PC-3 (cell line): ENCODE data around the gene HGS. TPM values are rescaled to one million over a fixed set of nuclear protein-coding genes. Genes with fewer than 3 reads are reported as not detected.

Experiments used
- ATAC-seq: fragments of 200-7000 bp; cut with Tn5 transposase; 2 replicates; pipeline ENCODE4 v1.9.1; 2020; ENCODE audit warnings: mild to moderate bottlenecking, moderate library complexity
- BruUV-seq: library from RNA; stranded (reverse); fragments of 400-500 nt; replicated peaks from 2 replicates; lab custom pipeline; 2021; lab: Mats Ljungman, UMichigan
- CTCF ChIA-PET: fragments of 300-600 bp; sonication (Branson Sonifier 250); formaldehyde crosslinking; loops from one replicate; lab custom pipeline; 2022; ENCODE audit warnings: antibody characterized with exemption; lab: Charles Lee
- POLR2A ChIA-PET: fragments of 300-600 bp; sonication (Branson Sonifier 250); formaldehyde crosslinking; loops from one replicate; lab custom pipeline; 2022; ENCODE audit warnings: antibody characterized with exemption; ENCODE audit not compliant: unreplicated experiment; lab: Charles Lee
- DNase-seq: peaks from one replicate; pipeline ENCODE4 v3.0.0-alpha.2; 2015
- H2AFZ ChIP-seq: fragments of 300-600 bp; sonication (generic); 2 replicates; pipeline ENCODE4 v1.6.0; 2016; ENCODE audit warnings: antibody characterized with exemption, low read length
- H3F3A ChIP-seq: fragments of 300-600 bp; sonication (generic); one replicate; pipeline ENCODE4 v1.6.0; 2017; ENCODE audit warnings: antibody characterized with exemption, low read length, control low read depth, mild to moderate bottlenecking; ENCODE audit not compliant: unreplicated experiment
- H3K27ac ChIP-seq: fragments of 300-600 bp; sonication (generic); 2 replicates; pipeline ENCODE4 v1.5.1; 2016; ENCODE audit warnings: mild to moderate bottlenecking, low read length
- H3K27me3 ChIP-seq: fragments of 300-600 bp; sonication (generic); 2 replicates; pipeline ENCODE4 v1.6.1; 2016; ENCODE audit warnings: low read length, mixed read lengths
- H3K36me3 ChIP-seq: fragments of 300-600 bp; sonication (generic); 2 replicates; pipeline ENCODE4 v1.6.1; 2016; ENCODE audit warnings: low read depth, mixed run types, low read length, mixed read lengths
- H3K4me1 ChIP-seq: fragments of 300-600 bp; sonication (generic); 2 replicates; pipeline ENCODE4 v1.5.1; 2016; ENCODE audit warnings: low read length; ENCODE audit not compliant: insufficient read depth
- H3K4me2 ChIP-seq: fragments of 300-600 bp; sonication (generic); 2 replicates; pipeline ENCODE4 v1.6.0; 2016; ENCODE audit warnings: low read length
- H3K4me3 ChIP-seq: fragments of 300-600 bp; sonication (generic); 2 replicates; pipeline ENCODE4 v1.5.1; 2016; ENCODE audit warnings: mild to moderate bottlenecking, low read length, mixed read lengths
- H3K79me2 ChIP-seq: fragments of 300-600 bp; sonication (generic); 2 replicates; pipeline ENCODE4 v1.6.1; 2017; ENCODE audit warnings: low read length, mixed read lengths
- H3K9ac ChIP-seq: fragments of 300-600 bp; sonication (generic); 2 replicates; pipeline ENCODE4 v1.6.0; 2016; ENCODE audit warnings: mild to moderate bottlenecking, low read length
- H3K9me2 ChIP-seq: fragments of 300-600 bp; sonication (generic); replicated peaks from 2 replicates; pipeline ENCODE4 v1.6.1; 2016; ENCODE audit warnings: mixed run types, low read length, mixed read lengths
- H3K9me3 ChIP-seq: fragments of 300-600 bp; sonication (generic); 2 replicates; pipeline ENCODE4 v1.6.1; 2016; ENCODE audit warnings: low read length, mixed read lengths
- H4K20me1 ChIP-seq: fragments of 300-600 bp; sonication (generic); 2 replicates; pipeline ENCODE4 v1.6.1; 2016; ENCODE audit warnings: low read length, mixed read lengths
- CTCF ChIP-seq: fragments of 300-600 bp; sonication (generic); conservative IDR thresholded peaks from 2 replicates; pipeline ENCODE4 v1.5.1; 2017; ENCODE audit warnings: antibody characterized with exemption, low read depth, mild to moderate bottlenecking, low read length
- EZH2 ChIP-seq: fragments of 300-600 bp; sonication (generic); IDR thresholded peaks from one replicate; pipeline ENCODE4 v1.6.1; 2017; ENCODE audit warnings: antibody characterized with exemption, mild to moderate bottlenecking, low read length; ENCODE audit not compliant: unreplicated experiment
- EZH2phosphoT487 ChIP-seq: fragments of 300-600 bp; sonication (generic); IDR thresholded peaks from 2 replicates; pipeline ENCODE4 v1.6.1; 2018; ENCODE audit warnings: mild to moderate bottlenecking, antibody characterized with exemption, low read length, borderline replicate concordance
- intact Hi-C: fragments of 100-400 bp; cut with micrococcal nuclease; formaldehyde crosslinking; loops from 2 replicates; pipeline ENCODE4 v1.9.0; 2023
- total RNA-seq: library from RNA; depleted of rRNA; stranded (reverse); fragments of >200 nt; gene quantifications from 2 replicates; pipeline ENCODE4 v1.2.3, GENCODE V29; 2014

The HGS gene
- total RNA-seq, 1 experiment from 2014 or later, result 177 TPM

GRCh38 chr17:81644496-81644895 is 39.3 kb upstream of the HGS start:
- ChIA-PET POLR2A (no interaction called here), CTCF (no interaction called here)
- peaks cover 11% of the 10 kb centered on the region for H3K4me1 ChIP-seq
- no peaks in the 10 kb centered on the region for H3K36me3 ChIP-seq
- no peaks in the 10 kb centered on the region for H3K79me2 ChIP-seq
- H4K20me1 ChIP-seq, result no peaks in the 10 kb centered on the region
- TF ChIP-seq EZH2, result no peak
- TF ChIP-seq CTCF, result no peak
- no peak for TF ChIP-seq EZH2phosphoT487
- BruUV-seq, result no TSS peak
- no peak overlapping the region for H3K4me3 ChIP-seq
- no peaks in the 10 kb centered on the region for H3F3A ChIP-seq
- intact Hi-C loops, result no loop called here
- H3K9me2 ChIP-seq, result no peaks in the 10 kb centered on the region
- H3K4me2 ChIP-seq, result no peak overlapping the region
- no peaks in the 10 kb centered on the region for H3K9me3 ChIP-seq
- no peak for DNase-seq
- no peak for ATAC-seq
- H3K27me3 ChIP-seq, result no peaks in the 10 kb centered on the region
- no peak overlapping the region for H2AFZ ChIP-seq
- no peak overlapping the region for H3K9ac ChIP-seq
- no peak overlapping the region for H3K27ac ChIP-seq

- Histone ChIP-seq H3K36me3 (no peaks in the 10 kb centered on the region), H4K20me1 (no peaks in the 10 kb centered on the region), H3K9ac (no peak overlapping the region), H3F3A (no peaks in the 10 kb centered on the region), H3K4me3 (no peak overlapping the region), H3K9me2 (no peaks in the 10 kb centered on the region), H3K79me2 (no peaks in the 10 kb centered on the region), H3K9me3 (no peaks in the 10 kb centered on the region), H2AFZ (no peak overlapping the region), H3K27ac (no peak overlapping the region), H3K27me3 (no peaks in the 10 kb centered on the region), H3K4me2 (no peak overlapping the region), H3K4me1 (peaks cover 11% of the 10 kb centered on the region)
- ATAC-seq (no peak), DNase-seq (no peak)
- intact Hi-C loops, result no loop called here
- BruUV-seq, result no TSS peak
- POLR2A ChIA-PET, result no interaction called here
- CTCF ChIA-PET, result no interaction called here
- TF ChIP-seq EZH2phosphoT487, result no peak
- no peak for TF ChIP-seq EZH2
- TF ChIP-seq CTCF, result no peak
These were observed 38.5 kb upstream of the HGS start for GRCh38 chr17:81644976-81645952.
